HPDE6-E6E7 (cell line): ENCODE data around the gene C22orf39.

ENCODE experiments used
- DNase-seq: peaks from one replicate; pipeline ENCODE4 v3.0.0; 2011; ENCODE audit warnings: missing footprints; ENCODE audit errors: extremely low spot score

Gene C22orf39

GRCh38 chr22:19447330-19448075 lies at the start of gene C22orf39:
Gene C22orf39 (minus strand): TSS chr22:19447711. CDS start chr22:19447688, 23 bp downstream.
- peak; percentile 95 for DNase-seq

GRCh38 chr22:19497245-19497644 lies 49.7 kb upstream of the C22orf39 start:
- DNase-seq, result peak; percentile 49

GRCh38 chr22:19496324-19496630 lies 48.8 kb upstream of the C22orf39 start:
- no peak for DNase-seq

- no peak for DNase-seq
Observed at GRCh38 chr22:19495562-19496323, 48.2 kb upstream of the C22orf39 start.

GRCh38 chr22:19494676-19495173 lies 47.2 kb upstream of the C22orf39 start:
- no peak for DNase-seq

GRCh38 chr22:19494001-19494560 lies 46.6 kb upstream of the C22orf39 start:
- no peak for DNase-seq

GRCh38 chr22:19492504-19493174 lies 45.1 kb upstream of the C22orf39 start:
- DNase-seq, result no peak

- no peak for DNase-seq
Observed at GRCh38 chr22:19490628-19491230, 43.2 kb upstream of the C22orf39 start.

- no peak for DNase-seq
Observed at GRCh38 chr22:19488884-19489843, 41.7 kb upstream of the C22orf39 start.

GRCh38 chr22:19488285-19488684 lies 40.8 kb upstream of the C22orf39 start:
- DNase-seq, result no peak

- DNase-seq, result no peak
Observed at GRCh38 chr22:19483481-19484244, 36.2 kb upstream of the C22orf39 start.

GRCh38 chr22:19482297-19482696 lies 34.8 kb upstream of the C22orf39 start:
- no peak for DNase-seq

GRCh38 chr22:19480789-19481188 lies 33.3 kb upstream of the C22orf39 start:
- DNase-seq, result no peak

GRCh38 chr22:19480173-19480568 lies 32.7 kb upstream of the C22orf39 start:
- no peak for DNase-seq

- DNase-seq, result peak; percentile 95
Observed at GRCh38 chr22:19479355-19480172, 32.1 kb upstream of the C22orf39 start, which contains the start of gene CDC45. Gene CDC45 (plus strand): TSS chr22:19479920. CDS start chr22:19479969, 49 bp downstream.

GRCh38 chr22:19478901-19479354 lies 31.4 kb upstream of the C22orf39 start, which contains the start of gene UFD1:
Gene UFD1 (minus strand): TSS chr22:19479193. CDS start chr22:19479085, 108 bp downstream.
- peak; percentile 67 for DNase-seq

- DNase-seq, result no peak
Observed at GRCh38 chr22:19478045-19478900, 30.8 kb upstream of the C22orf39 start.
